Renal cortex interstitium (tissue), 15 donors: ENCODE results near the gene SMIM24. TPM values are rescaled to one million over a fixed set of nuclear protein-coding genes. Genes with fewer than 3 reads are reported as not detected.
"Not testable (repeated sequence)": the region's sequence is repeated elsewhere in the genome, so short reads cannot be mapped to it uniquely, and the experiment has no call there.

Experiments
- DNase-seq, 11 donors: peaks; one replicate each; pipeline ENCODE4 v3.0.0-alpha.2; 2013; ENCODE audit warnings: low read depth in 9 of 11, low spot score in 4 of 11; ENCODE audit errors: extremely low read depth in 1 of 11
- long read RNA-seq, 16 experiments: transcript quantifications; one replicate each; lab custom pipeline, GENCODE V29; 2026
- polyA plus RNA-seq, 3 donors: library from polyadenylated mRNA; unstranded; fragments of 120-200 nt; gene quantifications; one replicate each; pipeline ENCODE4 v1.2.1, GENCODE V29; 2013; ENCODE audit not compliant: insufficient read length in 3 of 3

The SMIM24 gene
- polyA plus RNA-seq: 100 to 1,000 TPM; 440 to 614 (median 522) TPM
- long read RNA-seq, donor 1, transcript SMIM24-203 (3 exons, 820 nt): minor isoform, 55 of 298 reads
- long read RNA-seq, donor 1, transcript SMIM24-204 (2 exons, 660 nt): minor isoform, 27 of 298 reads
- long read RNA-seq, donor 1, transcript SMIM24-201 (4 exons, 1,329 nt): major isoform, 143 of 298 reads
- long read RNA-seq, donor 1, partial matches to known transcripts: 73 of 298 reads
- long read RNA-seq, donor 1, other reads (novel, unspliced or antisense): 0 of 298 reads
- long read RNA-seq, donor 2, transcript SMIM24-203 (3 exons, 820 nt): minor isoform, 39 of 238 reads
- long read RNA-seq, donor 2, transcript SMIM24-204 (2 exons, 660 nt): minor isoform, 20 of 238 reads
- long read RNA-seq, donor 2, transcript SMIM24-201 (4 exons, 1,329 nt): major isoform, 157 of 238 reads
- long read RNA-seq, donor 2, partial matches to known transcripts: 22 of 238 reads
- long read RNA-seq, donor 2, other reads (novel, unspliced or antisense): 0 of 238 reads
- long read RNA-seq, donor 3, transcript SMIM24-204 (2 exons, 660 nt): minor isoform, 18 of 410 reads
- long read RNA-seq, donor 3, transcript SMIM24-201 (4 exons, 1,329 nt): major isoform, 257 of 410 reads
- long read RNA-seq, donor 3, transcript SMIM24-203 (3 exons, 820 nt): minor isoform, 45 of 410 reads
- long read RNA-seq, donor 3, partial matches to known transcripts: 81 of 410 reads
- long read RNA-seq, donor 3, other reads (novel, unspliced or antisense): 9 of 410 reads
- long read RNA-seq, donor 4, transcript SMIM24-204 (2 exons, 660 nt): minor isoform, 7 of 215 reads
- long read RNA-seq, donor 4, transcript SMIM24-201 (4 exons, 1,329 nt): major isoform, 146 of 215 reads
- long read RNA-seq, donor 4, transcript SMIM24-203 (3 exons, 820 nt): minor isoform, 23 of 215 reads
- long read RNA-seq, donor 4, partial matches to known transcripts: 39 of 215 reads
- long read RNA-seq, donor 4, other reads (novel, unspliced or antisense): 0 of 215 reads
- long read RNA-seq, donor 5: 0 reads
- long read RNA-seq, donor 6, transcript SMIM24-201 (4 exons, 1,329 nt): major isoform, 179 of 308 reads
- long read RNA-seq, donor 6, transcript SMIM24-204 (2 exons, 660 nt): minor isoform, 38 of 308 reads
- long read RNA-seq, donor 6, transcript SMIM24-203 (3 exons, 820 nt): minor isoform, 55 of 308 reads
- long read RNA-seq, donor 6, partial matches to known transcripts: 36 of 308 reads
- long read RNA-seq, donor 6, other reads (novel, unspliced or antisense): 0 of 308 reads
- long read RNA-seq, donor 7, transcript SMIM24-204 (2 exons, 660 nt): minor isoform, 24 of 339 reads
- long read RNA-seq, donor 7, transcript SMIM24-201 (4 exons, 1,329 nt): major isoform, 218 of 339 reads
- long read RNA-seq, donor 7, transcript SMIM24-203 (3 exons, 820 nt): minor isoform, 52 of 339 reads
- long read RNA-seq, donor 7, partial matches to known transcripts: 45 of 339 reads
- long read RNA-seq, donor 7, other reads (novel, unspliced or antisense): 0 of 339 reads
- long read RNA-seq, donor 8: 0 reads
- long read RNA-seq, donor 9, transcript SMIM24-203 (3 exons, 820 nt): minor isoform, 18 of 155 reads
- long read RNA-seq, donor 9, transcript SMIM24-204 (2 exons, 660 nt): minor isoform, 11 of 155 reads
- long read RNA-seq, donor 9, transcript SMIM24-201 (4 exons, 1,329 nt): major isoform, 121 of 155 reads
- long read RNA-seq, donor 9, partial matches to known transcripts: 5 of 155 reads
- long read RNA-seq, donor 9, other reads (novel, unspliced or antisense): 0 of 155 reads
- long read RNA-seq, donor 10, transcript SMIM24-203 (3 exons, 820 nt): minor isoform, 54 of 382 reads
- long read RNA-seq, donor 10, transcript SMIM24-204 (2 exons, 660 nt): minor isoform, 33 of 382 reads
- long read RNA-seq, donor 10, transcript SMIM24-201 (4 exons, 1,329 nt): major isoform, 227 of 382 reads
- long read RNA-seq, donor 10, partial matches to known transcripts: 60 of 382 reads
- long read RNA-seq, donor 10, other reads (novel, unspliced or antisense): 8 of 382 reads
- long read RNA-seq, donor 11, transcript SMIM24-204 (2 exons, 660 nt): minor isoform, 7 of 169 reads
- long read RNA-seq, donor 11, transcript SMIM24-203 (3 exons, 820 nt): minor isoform, 21 of 169 reads
- long read RNA-seq, donor 11, transcript SMIM24-201 (4 exons, 1,329 nt): major isoform, 129 of 169 reads
- long read RNA-seq, donor 11, partial matches to known transcripts: 12 of 169 reads
- long read RNA-seq, donor 11, other reads (novel, unspliced or antisense): 0 of 169 reads
- long read RNA-seq, donor 12, transcript SMIM24-203 (3 exons, 820 nt): minor isoform, 44 of 139 reads
- long read RNA-seq, donor 12, transcript SMIM24-204 (2 exons, 660 nt): minor isoform, 12 of 139 reads
- long read RNA-seq, donor 12, transcript SMIM24-201 (4 exons, 1,329 nt): major isoform, 83 of 139 reads
- long read RNA-seq, donor 12, partial matches to known transcripts: 0 of 139 reads
- long read RNA-seq, donor 12, other reads (novel, unspliced or antisense): 0 of 139 reads
- long read RNA-seq, donor 13: 0 reads
- long read RNA-seq, donor 14, transcript SMIM24-201 (4 exons, 1,329 nt): major isoform, 97 of 173 reads
- long read RNA-seq, donor 14, transcript SMIM24-203 (3 exons, 820 nt): minor isoform, 19 of 173 reads
- long read RNA-seq, donor 14, transcript SMIM24-204 (2 exons, 660 nt): minor isoform, 7 of 173 reads
- long read RNA-seq, donor 14, partial matches to known transcripts: 43 of 173 reads
- long read RNA-seq, donor 14, other reads (novel, unspliced or antisense): 7 of 173 reads
- long read RNA-seq, donor 15, transcript SMIM24-201 (4 exons, 1,329 nt): major isoform, 82 of 104 reads
- long read RNA-seq, donor 15, transcript SMIM24-204 (2 exons, 660 nt): minor isoform, 6 of 104 reads
- long read RNA-seq, donor 15, transcript SMIM24-203 (3 exons, 820 nt): minor isoform, 7 of 104 reads
- long read RNA-seq, donor 15, partial matches to known transcripts: 9 of 104 reads
- long read RNA-seq, donor 15, other reads (novel, unspliced or antisense): 0 of 104 reads
- long read RNA-seq, donor 16, transcript SMIM24-201 (4 exons, 1,329 nt): major isoform, 448 of 577 reads
- long read RNA-seq, donor 16, transcript SMIM24-204 (2 exons, 660 nt): minor isoform, 32 of 577 reads
- long read RNA-seq, donor 16, transcript SMIM24-203 (3 exons, 820 nt): minor isoform, 45 of 577 reads
- long read RNA-seq, donor 16, partial matches to known transcripts: 25 of 577 reads
- long read RNA-seq, donor 16, other reads (novel, unspliced or antisense): 27 of 577 reads

DNA sequence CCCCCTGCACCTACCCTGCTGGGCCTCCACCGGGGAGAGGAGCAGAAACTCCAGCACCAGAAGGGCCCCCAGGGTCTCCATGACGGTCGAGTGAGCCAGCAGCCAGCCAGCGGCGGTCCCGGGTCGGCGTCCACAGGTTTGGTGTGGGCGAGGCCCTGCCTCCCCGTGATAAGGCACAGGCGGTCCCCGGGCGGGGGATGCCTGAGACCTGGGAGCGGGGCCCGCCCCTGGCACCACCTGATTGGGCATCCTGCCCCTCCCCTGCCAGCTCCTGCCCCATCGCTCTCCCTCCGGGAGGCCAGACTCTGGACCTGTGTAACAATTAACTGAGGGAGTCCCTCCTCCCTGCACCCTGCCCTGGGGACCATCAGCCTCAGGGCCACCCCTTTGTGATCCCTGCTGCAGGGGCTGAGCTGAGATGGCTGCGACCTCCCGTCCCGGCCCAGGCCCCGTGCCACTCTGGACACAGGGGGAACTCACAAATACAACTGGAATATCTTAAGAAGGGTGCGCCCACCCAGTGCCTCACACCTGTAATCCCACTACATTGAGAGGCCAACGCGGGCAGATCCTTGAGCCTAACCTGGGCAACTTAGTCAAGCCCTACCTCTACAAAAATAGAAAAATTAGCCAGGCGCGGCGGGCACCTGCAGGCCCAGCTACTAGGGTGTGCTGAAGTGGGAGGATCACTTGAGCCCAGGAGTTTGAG, at the start of gene SMIM24:
SMIM24 (minus strand) TSS at position 143 of the 709 bp plus-strand sequence; CDS start at position 81, 62 bp downstream.
- peak in 1 of 11 donors; percentile 70 for DNase-seq

DNA sequence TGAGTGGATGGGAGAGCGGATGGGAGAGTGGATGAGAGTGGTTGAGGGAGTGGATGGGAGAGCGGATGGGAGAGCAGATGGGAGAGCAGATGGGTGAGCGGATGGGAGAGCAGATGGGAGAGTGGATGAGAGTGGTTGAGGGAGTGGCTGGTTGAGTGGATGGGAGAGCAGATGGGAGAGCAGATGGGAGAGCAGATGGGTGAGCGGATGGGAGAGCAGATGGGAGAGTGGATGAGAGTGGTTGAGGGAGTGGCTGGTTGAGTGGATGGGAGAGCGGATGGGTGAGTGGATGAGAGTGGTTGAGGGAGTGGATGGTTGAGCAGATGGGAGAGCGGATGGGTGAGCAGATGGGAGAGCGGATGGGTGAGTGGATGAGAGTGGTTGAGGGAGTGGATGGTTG, 49.0 kb upstream of the SMIM24 start:
- not testable (repeated sequence) for DNase-seq

DNA sequence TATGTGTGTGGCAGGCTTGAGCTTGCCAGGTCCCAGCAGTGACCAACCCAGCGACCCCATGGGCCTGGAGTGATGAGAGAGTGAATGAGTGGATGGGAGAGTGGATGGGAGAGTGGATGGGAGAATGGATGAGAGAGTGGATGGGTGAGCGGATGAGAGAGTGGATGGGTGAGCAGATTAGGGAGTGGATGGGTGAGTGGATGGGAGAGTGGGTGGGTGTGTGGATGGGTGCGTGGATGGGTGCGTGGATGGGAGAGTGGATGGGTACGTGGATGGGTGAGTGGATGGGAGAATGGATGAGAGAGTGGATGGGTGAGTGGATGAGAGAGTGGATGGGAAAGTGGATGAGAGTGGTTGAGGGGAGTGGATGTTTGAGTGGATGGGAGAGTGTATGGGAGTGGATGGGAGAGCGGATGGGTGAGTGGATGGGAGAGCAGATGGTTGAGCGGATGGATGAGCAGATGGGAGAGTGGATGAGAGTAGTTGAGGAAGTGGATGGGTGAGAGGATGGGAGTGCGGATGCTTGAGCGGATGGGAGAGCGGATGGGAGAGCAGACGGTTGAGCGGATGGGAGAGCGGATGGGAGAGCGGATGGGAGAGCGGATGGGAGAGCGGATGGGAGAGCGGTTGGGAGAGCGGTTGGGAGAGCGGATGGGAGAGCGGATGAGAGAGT, 48.4 kb upstream of the SMIM24 start:
- DNase-seq: no peak

DNA sequence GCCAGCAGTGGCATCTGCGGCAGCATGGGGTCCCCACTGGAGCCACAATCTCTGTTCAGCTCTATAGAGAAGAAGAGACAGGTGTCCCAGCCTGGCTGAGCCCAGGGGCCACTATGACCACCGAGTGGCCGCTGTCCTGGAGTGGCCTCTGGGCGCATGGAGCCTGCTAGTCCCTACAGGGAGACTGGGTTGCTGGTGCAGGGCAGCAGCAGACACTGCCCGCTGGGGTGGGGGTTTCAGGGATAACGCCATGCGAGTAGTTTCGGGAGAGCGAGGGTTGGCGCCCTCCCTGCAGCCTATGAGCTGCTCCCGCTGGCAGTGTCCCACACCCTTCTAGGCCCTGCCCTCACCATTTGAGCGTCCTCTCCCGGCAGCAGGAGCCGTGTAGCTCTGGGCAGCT, 47.8 kb upstream of the SMIM24 start:
- no peak for DNase-seq

DNA sequence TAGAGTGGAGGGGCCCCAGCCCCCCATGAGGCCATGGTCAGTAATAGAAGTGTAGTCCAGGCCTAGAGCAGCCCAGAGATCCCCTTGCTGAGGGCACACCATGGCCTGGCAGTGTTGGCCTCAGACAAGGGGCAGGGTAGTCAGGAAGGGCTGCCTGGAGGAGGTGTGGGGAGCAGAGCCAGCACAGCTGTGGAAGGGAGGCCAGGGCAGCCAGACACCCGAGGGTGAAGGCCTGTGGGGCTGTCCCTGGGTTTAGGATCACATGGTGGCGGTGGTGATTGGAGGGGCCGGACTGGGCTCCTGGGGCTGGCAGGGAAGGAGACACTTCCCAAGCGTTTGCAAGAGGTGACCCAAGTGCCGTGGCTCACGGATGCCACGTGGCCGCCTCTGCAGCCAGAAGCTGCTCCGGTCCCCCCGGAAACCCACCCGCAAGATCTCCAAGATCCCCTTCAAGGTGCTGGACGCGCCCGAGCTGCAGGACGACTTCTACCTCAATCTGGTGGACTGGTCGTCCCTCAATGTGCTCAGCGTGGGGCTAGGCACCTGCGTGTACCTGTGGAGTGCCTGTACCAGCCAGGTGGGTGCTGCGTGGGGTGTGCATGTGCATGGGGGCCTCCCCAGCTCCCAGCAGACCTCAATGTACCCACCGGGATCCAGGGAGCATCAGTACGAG, 47.0 kb upstream of the SMIM24 start:
- no peak for DNase-seq

DNA sequence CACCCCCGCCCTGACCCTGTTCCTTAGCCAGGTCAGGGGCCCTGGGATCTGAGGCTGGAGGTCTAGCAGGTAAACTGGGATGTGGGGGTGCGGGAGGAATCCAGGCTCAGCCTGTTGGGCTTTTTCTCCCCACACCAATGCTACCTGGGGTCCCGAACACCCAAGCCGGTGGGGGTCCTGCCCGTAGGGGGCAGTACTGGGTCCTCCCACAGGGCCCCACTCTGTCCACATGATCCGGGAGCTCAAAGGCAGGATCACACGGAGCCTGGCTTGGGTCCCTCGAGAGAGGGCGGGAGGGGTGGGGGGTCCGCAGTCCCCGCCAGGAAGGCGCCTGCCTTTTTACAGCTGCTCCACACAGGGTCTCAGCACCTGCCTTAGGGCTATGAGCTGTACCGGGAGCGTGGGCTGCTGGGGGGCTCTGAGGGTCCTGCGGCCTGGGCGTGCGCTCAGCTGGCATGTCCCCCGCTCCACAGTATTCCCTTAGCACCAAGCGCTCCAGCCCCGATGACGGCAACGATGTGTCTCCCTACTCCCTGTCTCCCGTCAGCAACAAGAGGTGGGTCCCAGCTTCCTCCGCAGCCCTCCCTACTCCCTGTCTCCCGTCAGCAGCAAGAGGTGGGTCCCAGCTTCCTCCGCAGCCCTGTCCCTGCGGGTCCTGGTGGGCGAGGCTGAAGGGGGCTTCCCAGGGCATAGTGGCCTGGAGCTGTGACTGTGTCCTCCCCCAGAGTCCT, 46.3 kb upstream of the SMIM24 start:
- no peak for DNase-seq

DNA sequence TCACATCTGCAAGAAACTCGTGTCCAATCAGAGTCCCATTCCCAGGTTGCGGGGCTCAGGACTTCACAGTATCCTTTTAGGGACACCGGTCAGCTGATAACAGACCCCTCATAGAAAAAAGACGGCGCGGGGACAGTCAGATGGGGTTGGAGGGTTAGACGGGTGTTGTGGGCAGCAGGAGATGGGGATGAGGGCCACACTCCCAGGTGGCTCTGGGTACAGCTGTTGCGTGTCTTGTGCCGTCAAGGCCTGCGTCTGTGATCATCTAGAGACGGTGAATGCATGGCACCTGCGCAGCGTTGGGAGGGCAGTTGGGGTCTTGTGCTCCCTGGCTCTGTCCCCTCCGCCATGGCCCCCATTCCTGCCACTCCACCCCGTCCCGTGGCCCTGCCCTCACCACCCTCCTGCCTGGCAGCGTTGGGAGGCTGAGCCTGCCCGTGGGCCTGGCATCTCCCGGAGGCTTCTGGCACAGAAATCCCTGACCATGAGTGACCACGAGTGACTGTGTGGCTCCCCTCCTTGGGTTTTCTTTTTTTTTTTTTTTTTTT, 44.7 kb upstream of the SMIM24 start:
- no peak for DNase-seq

DNA sequence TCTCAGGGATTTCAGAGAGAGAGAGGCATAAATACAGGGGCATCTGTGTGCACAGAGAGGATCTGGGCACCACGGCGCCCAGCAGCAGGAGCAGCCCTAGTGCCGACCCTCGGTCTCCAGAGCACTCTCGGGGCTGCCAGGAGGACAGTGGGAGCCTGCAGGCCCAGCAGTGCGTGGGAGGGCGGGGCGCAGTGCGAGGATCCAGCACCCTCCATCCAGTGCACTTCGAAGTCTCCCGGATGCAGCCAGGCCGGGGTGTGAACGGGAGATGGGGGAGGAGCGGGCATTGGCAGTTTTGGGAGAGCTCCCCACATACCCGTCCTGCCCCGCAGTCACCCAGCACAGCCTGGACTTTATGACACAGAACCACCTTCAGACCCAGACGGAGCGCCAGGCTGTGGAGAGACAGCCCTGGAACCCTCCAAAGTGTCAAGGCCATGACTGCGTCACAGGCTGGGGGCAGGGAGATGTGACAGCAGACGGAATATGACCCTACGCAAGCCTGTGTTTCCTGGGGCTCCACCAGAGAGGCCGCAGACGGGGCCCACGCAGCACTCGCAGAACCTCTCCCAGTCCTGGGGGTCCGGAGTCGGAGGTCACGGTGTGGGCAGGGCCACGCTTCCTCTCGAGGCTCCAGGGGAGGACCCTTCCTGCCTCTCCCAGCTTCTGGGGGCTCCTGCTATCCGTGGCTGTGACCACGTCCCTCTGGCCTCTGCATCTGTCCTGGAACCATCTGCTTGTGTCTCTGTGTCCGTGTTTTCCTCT, 43.9 kb upstream of the SMIM24 start:
- no peak for DNase-seq

DNA sequence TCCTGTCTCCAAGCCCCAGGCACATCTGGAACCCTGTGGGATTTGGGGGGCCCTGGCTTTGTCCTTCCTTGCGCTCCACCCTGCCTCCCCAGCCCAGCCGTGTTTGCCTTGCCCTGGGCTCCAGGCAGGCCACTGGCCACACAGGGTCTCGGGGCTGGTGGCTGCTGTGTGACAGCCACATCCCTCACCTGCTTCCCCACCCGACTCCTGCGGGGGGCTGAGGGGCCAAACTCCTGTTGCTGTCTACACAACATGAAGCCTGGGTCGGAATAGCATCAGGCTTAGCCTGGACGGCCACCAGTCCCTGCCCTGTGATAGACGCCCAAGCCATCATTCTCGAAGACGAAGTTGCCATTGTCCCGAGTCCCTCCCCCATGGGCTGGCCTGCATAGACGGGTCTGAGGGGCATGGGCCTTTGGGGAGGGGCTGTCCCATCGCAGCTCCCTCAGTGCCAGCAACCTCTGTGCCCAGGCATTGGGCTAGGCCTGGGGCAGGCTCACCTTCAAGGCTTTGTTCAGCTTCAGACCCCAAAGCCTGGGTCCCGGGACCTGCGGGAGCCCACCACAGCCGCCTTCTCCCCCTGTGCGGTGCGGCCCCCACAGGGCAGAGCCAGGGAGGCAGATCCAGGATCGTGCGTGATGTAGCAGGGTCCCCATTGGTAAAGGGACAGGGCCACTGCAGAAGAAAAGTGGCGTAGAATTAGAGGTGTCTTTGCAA, 43.2 kb upstream of the SMIM24 start:
- no peak for DNase-seq

DNA sequence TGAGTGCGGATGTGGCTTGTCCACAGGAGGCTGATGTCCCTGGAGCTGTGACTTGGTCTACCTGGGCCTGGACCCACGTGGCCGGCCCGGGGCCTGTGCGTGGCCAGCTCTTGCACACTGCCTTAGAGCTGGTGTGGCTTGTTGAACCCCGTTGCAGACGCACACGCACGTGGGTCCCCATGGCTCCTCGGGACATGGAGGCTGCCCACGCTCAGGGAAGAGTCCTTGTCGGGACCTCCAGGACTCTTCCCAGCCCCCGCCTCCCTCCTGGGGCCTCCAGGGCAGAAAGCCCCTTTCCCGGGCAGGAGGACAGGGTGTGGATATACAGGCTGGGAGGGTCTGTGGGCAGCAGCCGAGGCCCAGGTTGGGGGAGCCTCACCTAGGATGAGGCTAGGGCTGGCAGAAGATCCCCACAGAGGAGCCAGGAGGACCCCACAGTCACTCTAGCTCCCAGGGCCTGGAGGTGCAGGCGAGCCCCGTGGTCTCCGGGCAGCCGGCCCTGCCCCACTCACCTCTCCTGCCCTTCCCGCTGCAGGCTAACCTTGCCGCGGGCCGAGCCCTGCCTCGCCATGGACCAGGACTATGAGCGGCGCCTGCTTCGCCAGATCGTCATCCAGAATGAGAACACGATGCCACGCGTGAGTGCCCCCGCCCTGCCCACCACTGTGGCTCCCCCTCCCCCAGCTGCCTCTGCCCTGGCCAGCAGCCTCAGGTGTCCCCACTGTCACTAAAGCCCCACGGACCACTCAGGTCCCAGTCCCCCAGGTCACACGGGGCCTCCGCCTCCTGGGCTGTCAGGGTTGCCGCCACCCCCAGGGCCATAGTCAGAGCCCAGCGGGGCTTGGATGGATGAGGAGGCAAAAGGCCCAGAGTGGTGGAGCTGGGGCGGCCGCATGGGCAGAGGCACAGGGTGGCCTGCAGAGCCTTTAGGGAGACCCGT, 42.4 kb upstream of the SMIM24 start:
- no peak for DNase-seq
